D721Med (cell line): ENCODE measurements around the gene EHF.

ENCODE experiments used
- DNase-seq: peaks from one replicate; pipeline ENCODE4 v3.0.0; 2011; ENCODE audit warnings: low spot score; ENCODE audit not compliant: insufficient read length
- FAIRE-seq: peaks from 2 replicates; lab custom pipeline; 2011; peaks lifted over from hg19 to GRCh38; lab: Jason Lieb, UNC
- CTCF ChIP-seq: IDR thresholded peaks from 2 replicates; pipeline ENCODE4 v1.5.1; 2012; ENCODE audit warnings: mild to moderate bottlenecking, control low read depth; ENCODE audit not compliant: insufficient read depth; ENCODE audit errors: missing control alignments

EHF gene

GRCh38 chr11:34637303-34637702, 16.4 kb downstream of the EHF start:
- FAIRE-seq (no peak), DNase-seq (no peak)
- TF ChIP-seq CTCF = no peak

- no peak for FAIRE-seq
- DNase-seq = no peak
- no peak for TF ChIP-seq CTCF
These were observed 18.0 kb downstream of the EHF start for GRCh38 chr11:34638897-34639296.

- FAIRE-seq = no peak
- DNase-seq = no peak
- TF ChIP-seq CTCF = no peak
These were observed 18.7 kb downstream of the EHF start for GRCh38 chr11:34639545-34639944.

GRCh38 chr11:34640050-34640923, 19.4 kb downstream of the EHF start:
- no peak for FAIRE-seq
- TF ChIP-seq CTCF = no peak
- no peak for DNase-seq

- no peak for TF ChIP-seq CTCF
- FAIRE-seq (no peak), DNase-seq (no peak)
These were observed 20.0 kb downstream of the EHF start for GRCh38 chr11:34640924-34641275.

- TF ChIP-seq CTCF = no peak
- DNase-seq (no peak), FAIRE-seq (no peak)
These were observed 20.6 kb downstream of the EHF start for GRCh38 chr11:34641456-34641855.

GRCh38 chr11:34642001-34642554, 21.2 kb downstream of the EHF start:
- DNase-seq (no peak), FAIRE-seq (no peak)
- no peak for TF ChIP-seq CTCF
